Kidney (tissue), 14 donors: ENCODE measurements around the gene OSTF1. TPM values are rescaled to one million over a fixed set of nuclear protein-coding genes. Genes with fewer than 3 reads are reported as not detected.

Experiments
- DNase-seq, 5 donors: peaks; one replicate each; pipeline ENCODE4 v3.0.0-alpha.2; 2013 to 2020
- FAIRE-seq: peaks from 2 replicates; lab custom pipeline; 2012; peaks lifted over from hg19 to GRCh38; lab: Jason Lieb, UNC
- H3K27ac ChIP-seq, 2 donors: one replicate each; pipeline ENCODE4 v1.7.0; 2013; ENCODE audit warnings: low read depth in 2 of 2, low read length in 2 of 2, inconsistent platforms in 1 of 2
- H3K27me3 ChIP-seq: one replicate; pipeline ENCODE4 v1.7.1; 2013; ENCODE audit warnings: low read length, inconsistent platforms; ENCODE audit not compliant: control insufficient read depth, insufficient read depth
- H3K36me3 ChIP-seq, 3 donors: one replicate each; pipeline versions ENCODE4 v1.7.0 to v1.7.1; 2013; ENCODE audit warnings: low read length in 3 of 3, control low read depth in 1 of 3, inconsistent platforms in 1 of 3; ENCODE audit not compliant: insufficient read depth in 3 of 3, control insufficient read depth in 2 of 3
- H3K4me1 ChIP-seq, 3 donors: one replicate each; pipeline versions ENCODE4 v1.7.0 to v1.7.1; 2013; ENCODE audit warnings: low read length in 3 of 3, inconsistent platforms in 1 of 3, low read depth in 1 of 3; ENCODE audit not compliant: control insufficient read depth in 2 of 3, insufficient read depth in 2 of 3
- H3K4me3 ChIP-seq, 3 donors: one replicate each; pipeline versions ENCODE4 v1.7.0 to v1.8.1; 2013; ENCODE audit warnings: low read length in 3 of 3, control low read depth in 1 of 3, inconsistent platforms in 1 of 3
- H3K9ac ChIP-seq, 3 donors: one replicate each; pipeline versions ENCODE4 v1.7.0 to v1.7.1; 2013; ENCODE audit warnings: low read length in 3 of 3, control low read depth in 1 of 3, inconsistent platforms in 1 of 3
- H3K9me3 ChIP-seq, 3 donors: one replicate each; pipeline versions ENCODE4 v1.7.0 to v1.7.1; 2013; ENCODE audit warnings: low read length in 3 of 3, control low read depth in 1 of 3, inconsistent platforms in 1 of 3; ENCODE audit not compliant: control insufficient read depth in 2 of 3, insufficient read depth in 1 of 3
- CTCF ChIP-seq: IDR thresholded peaks from 3 replicates; pipeline ENCODE4 v1.5.1; 2012; ENCODE audit warnings: mild to moderate bottlenecking, moderate library complexity, borderline replicate concordance; ENCODE audit not compliant: insufficient read depth; ENCODE audit errors: extremely low read depth
- intact Hi-C: fragments of 100-400 bp; cut with DNase I; formaldehyde crosslinking; loops from one replicate; pipeline ENCODE4 v1.11.1; 2022
- polyA plus RNA-seq: library from polyadenylated mRNA; stranded (reverse); fragments of 350-450 nt; fragmentation: Illumina TruSeq; extraction: RNeasy Lipid Tissue Mini Kit (QIAGEN cat#74804); gene quantifications from one replicate; pipeline ENCODE4 v1.2.3, GENCODE V29; 2014; ENCODE audit warnings: low read depth, low replicate concordance; ENCODE audit not compliant: insufficient read depth
- total RNA-seq: library from RNA; stranded (reverse); fragmentation: NEBNext Ultra II Directional; extraction: Animal tissue kit (Norgen Biotek cat#: 25700); gene quantifications from one replicate; pipeline ENCODE4 v1.2.1, GENCODE V29; 2021
- donor health status: control.
- donor health status: control.
- donor health status: control.
- donor health status: control.
- donor health status: control.
- donor health status: DM: yes; HTN: yes; CAD: no.
- donor health status: Normal renal cell carcinoma (clear cell type).

OSTF1 gene
- total and polyA plus RNA-seq, 2 donors from 2014 or later: 42.8 to 52.7 TPM

DNA sequence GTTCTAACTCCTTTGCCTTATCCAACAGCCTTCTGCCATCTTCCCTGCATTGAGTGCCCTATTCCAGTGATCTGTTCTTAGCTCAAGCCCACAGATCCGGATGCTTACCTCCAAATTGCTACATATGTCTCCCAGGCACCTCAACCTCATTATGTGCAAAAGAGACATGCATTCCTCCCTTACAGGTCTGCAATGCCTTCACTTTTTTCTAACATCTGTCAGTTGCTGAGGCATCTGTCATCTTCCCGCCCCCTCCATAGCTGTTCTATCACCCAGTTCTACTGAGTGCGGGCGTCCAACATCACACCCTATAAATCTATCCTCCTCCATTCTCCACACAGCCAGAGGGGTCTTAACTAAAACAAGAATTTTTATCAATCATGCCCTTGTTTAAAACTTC, 20.4 kb upstream of the OSTF1 start:
- Histone ChIP-seq H3K4me1 (no peaks in the 10 kb centered on the region), H3K4me3 (no peak overlapping the region), H3K27ac (no peak overlapping the region), H3K9ac (no peak overlapping the region), H3K9me3 (no peaks in the 10 kb centered on the region), H3K36me3 (peaks cover 0 to 11% (median 7%) of the 10 kb centered on the region in 3 donors), H3K27me3 (no peaks in the 10 kb centered on the region)
- TF ChIP-seq CTCF: no peak
- no peak for DNase-seq
- FAIRE-seq: no peak
- intact Hi-C loops: no loop called here

GRCh38 chr9:75069171-75069570, 19.1 kb upstream of the OSTF1 start:
- no peak overlapping the region for H3K4me3 ChIP-seq
- no peak overlapping the region for H3K27ac ChIP-seq
- intact Hi-C loops: no loop called here
- peaks cover 0 to 11% (median 7%) of the 10 kb centered on the region in 3 donors for H3K36me3 ChIP-seq
- no peak for FAIRE-seq
- H3K9ac ChIP-seq: no peak overlapping the region
- no peaks in the 10 kb centered on the region for H3K9me3 ChIP-seq
- no peaks in the 10 kb centered on the region for H3K4me1 ChIP-seq
- no peak for DNase-seq
- no peak for TF ChIP-seq CTCF
- no peaks in the 10 kb centered on the region for H3K27me3 ChIP-seq

DNA sequence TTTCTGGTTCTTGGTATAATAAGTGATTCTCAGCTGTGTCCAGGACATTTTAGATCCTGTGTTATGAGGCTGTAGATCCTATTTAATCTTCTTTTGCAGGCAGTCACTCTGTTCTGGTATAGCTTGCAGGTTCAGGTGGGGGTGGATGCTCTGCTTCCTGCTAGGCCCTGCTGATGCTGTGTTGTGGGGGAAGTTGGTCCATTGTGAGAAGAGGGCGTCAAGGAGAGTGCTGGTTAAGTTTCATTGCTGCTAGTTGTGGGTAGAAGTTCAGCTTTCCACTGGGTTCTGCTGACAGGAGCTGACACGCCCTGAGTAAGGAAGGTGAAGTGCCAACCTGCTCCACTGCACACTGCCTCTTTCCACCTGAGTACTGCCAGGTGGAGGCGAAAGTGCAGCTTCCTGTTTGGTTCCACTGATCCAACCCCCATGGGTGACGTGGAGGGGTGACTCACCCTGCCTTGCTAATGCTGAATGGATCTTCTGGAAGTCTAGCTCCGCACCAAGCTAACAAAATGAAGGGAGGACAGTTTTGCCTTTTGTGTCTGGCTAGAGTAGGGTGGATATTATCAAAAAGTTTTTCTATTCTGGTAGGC, 16.7 kb upstream of the OSTF1 start:
- intact Hi-C loops: no loop called here
- H3K27ac ChIP-seq: no peak overlapping the region
- H3K4me3 ChIP-seq: no peak overlapping the region
- DNase-seq: peak in 2 of 5 donors; percentile 15 to 82
- H3K27me3 ChIP-seq: no peaks in the 10 kb centered on the region
- no peak for TF ChIP-seq CTCF
- no peak for FAIRE-seq
- H3K4me1 ChIP-seq: no peaks in the 10 kb centered on the region
- H3K9me3 ChIP-seq: no peaks in the 10 kb centered on the region
- H3K36me3 ChIP-seq: peaks cover 0 to 8% (median 7%) of the 10 kb centered on the region in 3 donors
- H3K9ac ChIP-seq: no peak overlapping the region

- Histone ChIP-seq H3K4me1 (no peaks in the 10 kb centered on the region), H3K9ac (no peak overlapping the region), H3K9me3 (no peaks in the 10 kb centered on the region), H3K27me3 (no peaks in the 10 kb centered on the region), H3K36me3 (peaks cover 0 to 8% (median 3%) of the 10 kb centered on the region in 3 donors), H3K27ac (no peak overlapping the region), H3K4me3 (no peak overlapping the region)
- intact Hi-C loops: no loop called here
- no peak for DNase-seq
- FAIRE-seq: no peak
- TF ChIP-seq CTCF: no peak
Measured at GRCh38 chr9:75072895-75073294, 15.4 kb upstream of the OSTF1 start.
